Chondrocyte (in vitro differentiated cells): Measurements from ENCODE around the gene UTP20. TPM values are rescaled to one million over a fixed set of nuclear protein-coding genes. Genes with fewer than 3 reads are reported as not detected.

ENCODE experiments used
- DNase-seq: peaks from one replicate; pipeline ENCODE4 v3.0.0; 2021; ENCODE audit warnings: mixed read lengths, low spot score
- H3K27ac Mint-ChIP-seq: one replicate; pipeline ENCODE4 v1.8.0; 2021; ENCODE audit warnings: mild to moderate bottlenecking, moderate library complexity, mixed read lengths; ENCODE audit not compliant: unreplicated experiment
- H3K27me3 Mint-ChIP-seq: 2 replicates; pipeline ENCODE4 v1.8.0; 2021; ENCODE audit warnings: low read depth, mixed read lengths
- H3K36me3 Mint-ChIP-seq: 2 replicates; pipeline ENCODE4 v1.8.0; 2021; ENCODE audit warnings: low read depth, mixed read lengths
- H3K4me1 Mint-ChIP-seq: 2 replicates; pipeline ENCODE4 v1.8.0; 2021; ENCODE audit warnings: low read depth, mild to moderate bottlenecking, mixed read lengths
- H3K4me3 Mint-ChIP-seq: one replicate; pipeline ENCODE4 v1.8.0; 2021; ENCODE audit warnings: mild to moderate bottlenecking, moderate library complexity, mixed read lengths; ENCODE audit not compliant: unreplicated experiment
- H3K9me3 Mint-ChIP-seq: 2 replicates; pipeline ENCODE4 v1.8.0; 2021; ENCODE audit warnings: low read depth, mixed read lengths
- CTCF ChIP-seq: fragments of 200-600 bp; sonication (generic); IDR thresholded peaks from 2 replicates; pipeline ENCODE4 v1.5.0; 2021; ENCODE audit warnings: antibody characterized with exemption, mild to moderate bottlenecking, moderate library complexity
- total RNA-seq: library from RNA; stranded (reverse); gene quantifications from 3 replicates; pipeline ENCODE4 v1.2.1, GENCODE V29; 2021

UTP20 gene
- total RNA-seq, 1 donor from 2014 or later = 9.4 TPM

GRCh38 chr12:101305794-101306193 lies 25.9 kb downstream of the UTP20 start:
- Mint-ChIP-seq H3K4me3 (no peak overlapping the region), H3K36me3 (peaks cover 28% of the 10 kb centered on the region), H3K4me1 (no peaks in the 10 kb centered on the region), H3K9me3 (no peaks in the 10 kb centered on the region), H3K27ac (no peak overlapping the region), H3K27me3 (no peaks in the 10 kb centered on the region)
- no peak for TF ChIP-seq CTCF
- no peak for DNase-seq

GRCh38 chr12:101322480-101322879 lies 42.6 kb downstream of the UTP20 start:
- Mint-ChIP-seq H3K9me3 (no peaks in the 10 kb centered on the region), H3K27ac (no peak overlapping the region), H3K27me3 (no peaks in the 10 kb centered on the region), H3K4me3 (no peak overlapping the region), H3K36me3 (peaks cover 13% of the 10 kb centered on the region), H3K4me1 (no peaks in the 10 kb centered on the region)
- no peak for TF ChIP-seq CTCF
- DNase-seq = no peak

GRCh38 chr12:101323255-101323654 lies 43.4 kb downstream of the UTP20 start:
- Mint-ChIP-seq H3K27me3 (no peaks in the 10 kb centered on the region), H3K4me3 (no peak overlapping the region), H3K27ac (no peak overlapping the region), H3K4me1 (no peaks in the 10 kb centered on the region), H3K9me3 (no peaks in the 10 kb centered on the region), H3K36me3 (peaks cover 8% of the 10 kb centered on the region)
- no peak for TF ChIP-seq CTCF
- DNase-seq = no peak

- Mint-ChIP-seq H3K36me3 (peaks cover 17% of the 10 kb centered on the region), H3K9me3 (no peaks in the 10 kb centered on the region), H3K27me3 (no peaks in the 10 kb centered on the region), H3K4me1 (no peaks in the 10 kb centered on the region), H3K27ac (no peak overlapping the region), H3K4me3 (no peak overlapping the region)
- no peak for DNase-seq
- TF ChIP-seq CTCF = no peak
These were observed 45.7 kb downstream of the UTP20 start for GRCh38 chr12:101325590-101325989.

- DNase-seq = no peak
- no peaks in the 10 kb centered on the region for H3K9me3 Mint-ChIP-seq
- no peaks in the 10 kb centered on the region for H3K4me1 Mint-ChIP-seq
- peaks cover 20% of the 10 kb centered on the region for H3K36me3 Mint-ChIP-seq
- no peak for TF ChIP-seq CTCF
- H3K4me3 Mint-ChIP-seq = no peak overlapping the region
- no peak overlapping the region for H3K27ac Mint-ChIP-seq
- no peaks in the 10 kb centered on the region for H3K27me3 Mint-ChIP-seq
These were observed 47.1 kb downstream of the UTP20 start for GRCh38 chr12:101327051-101327450.
